Stimulated activated memory B cell treated with anti-CD40 and anti-IgM and Interleukin-4, amounts not matched to agents 10 μg/mL and 1 μg/mL and 100 μg/mL, for 72 hours (primary cell): ENCODE results near the gene PDCL2.
"Not testable (repeated sequence)": the region's sequence is repeated elsewhere in the genome, so short reads cannot be mapped to it uniquely, and the experiment has no call there.

Experiments
- ATAC-seq: fragments of 150-1000 bp; cut with Tn5 transposase; 2 replicates; pipeline ENCODE4 v1.10.0; 2021
- H3K27ac Mint-ChIP-seq: one replicate; pipeline ENCODE4 v1.8.0; 2022; ENCODE audit warnings: mild to moderate bottlenecking, mixed read lengths
- H3K27me3 Mint-ChIP-seq: one replicate; pipeline ENCODE4 v1.8.0; 2022; ENCODE audit warnings: mixed read lengths
- H3K36me3 Mint-ChIP-seq: one replicate; pipeline ENCODE4 v1.8.0; 2022; ENCODE audit warnings: mixed read lengths
- H3K4me1 Mint-ChIP-seq: one replicate; pipeline ENCODE4 v1.8.0; 2022; ENCODE audit warnings: mixed read lengths
- H3K4me3 Mint-ChIP-seq: one replicate; pipeline ENCODE4 v1.8.0; 2022; ENCODE audit warnings: mild to moderate bottlenecking, moderate library complexity, mixed read lengths
- H3K9me3 Mint-ChIP-seq: one replicate; pipeline ENCODE4 v1.8.0; 2022; ENCODE audit warnings: mixed read lengths

Gene PDCL2

DNA sequence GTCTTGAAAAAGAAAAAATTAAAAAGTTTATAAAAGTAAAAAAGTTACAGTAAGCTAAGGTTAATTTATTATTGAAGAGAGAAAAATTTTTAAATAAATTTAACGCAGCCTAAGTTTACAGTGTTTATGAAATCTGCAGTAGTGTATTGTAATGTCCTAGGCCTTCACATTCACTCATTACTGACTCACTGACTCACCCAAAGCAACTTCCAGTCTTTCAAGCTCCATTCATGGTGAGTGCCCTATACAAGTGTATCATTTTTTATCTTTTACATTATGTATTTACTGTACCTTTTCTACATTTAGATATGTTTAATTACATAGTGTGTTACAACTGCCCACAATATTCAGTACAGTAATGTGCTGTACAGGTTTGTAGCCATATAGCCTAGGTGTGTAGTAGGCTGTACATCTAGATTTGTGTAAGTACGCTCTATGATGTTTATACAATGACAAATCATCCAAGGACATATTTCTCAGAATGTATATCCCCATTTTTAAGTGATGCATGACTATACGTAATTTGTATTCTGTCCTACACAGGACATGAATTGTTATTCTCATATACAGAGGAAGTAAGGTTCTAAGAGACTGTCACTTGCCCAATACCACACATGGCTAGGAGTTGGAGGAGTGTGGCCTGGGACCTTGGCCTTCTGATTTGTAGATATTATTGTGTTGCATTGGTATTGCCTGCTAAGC lies 19.5 kb upstream of the PDCL2 start:
- Mint-ChIP-seq H3K4me3 (no peak overlapping the region), H3K27me3 (no peaks in the 10 kb centered on the region), H3K36me3 (no peaks in the 10 kb centered on the region), H3K9me3 (no peaks in the 10 kb centered on the region), H3K4me1 (no peaks in the 10 kb centered on the region), H3K27ac (no peak overlapping the region)
- ATAC-seq: no peak

DNA sequence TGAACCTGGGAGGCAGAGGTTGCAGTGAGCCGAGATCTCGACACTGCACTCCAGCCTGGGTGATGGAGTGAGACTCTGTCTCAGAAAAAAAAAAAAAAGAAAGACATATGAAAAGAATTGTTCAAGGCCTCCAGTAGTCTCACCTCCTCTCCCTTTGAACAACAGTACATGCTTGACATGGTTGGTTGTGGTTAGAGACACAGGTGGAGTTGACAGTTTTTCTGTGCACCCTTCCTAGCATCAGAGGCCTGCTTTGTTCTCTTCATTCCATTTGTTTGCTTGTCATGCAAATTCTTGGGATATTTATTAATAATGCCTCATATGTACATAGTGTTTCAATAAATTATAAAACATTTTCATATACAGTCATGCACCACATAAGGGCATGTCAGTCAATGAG lies 18.3 kb upstream of the PDCL2 start:
- H3K27ac Mint-ChIP-seq: no peak overlapping the region
- no peak for ATAC-seq
- H3K4me3 Mint-ChIP-seq: no peak overlapping the region
- peaks cover under 1% of the 10 kb centered on the region for H3K27me3 Mint-ChIP-seq
- no peaks in the 10 kb centered on the region for H3K36me3 Mint-ChIP-seq
- H3K4me1 Mint-ChIP-seq: no peaks in the 10 kb centered on the region
- no peaks in the 10 kb centered on the region for H3K9me3 Mint-ChIP-seq

DNA sequence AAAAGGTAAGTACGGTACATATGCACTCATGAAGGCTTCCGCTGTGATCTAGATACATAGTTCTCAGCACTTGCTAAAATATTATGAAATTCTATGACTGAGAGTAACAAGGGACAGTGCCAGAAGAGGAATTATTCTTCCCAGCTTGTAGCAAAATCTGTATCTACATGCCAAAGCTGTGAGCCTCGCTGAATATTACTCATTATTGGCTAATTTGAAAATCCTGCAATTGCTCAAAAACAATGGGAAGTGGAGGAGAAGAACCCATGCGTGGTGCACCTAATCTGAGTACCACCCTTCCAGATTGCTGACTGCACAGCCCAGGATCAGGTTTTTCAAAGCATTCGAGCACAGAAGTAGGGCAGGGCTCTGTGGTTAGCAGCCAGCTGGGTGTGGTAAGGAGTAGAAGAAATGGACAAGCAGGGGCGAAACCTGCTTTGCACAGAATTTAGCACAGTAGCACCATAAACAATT lies 17.4 kb upstream of the PDCL2 start:
- H3K36me3 Mint-ChIP-seq: no peaks in the 10 kb centered on the region
- no peak overlapping the region for H3K27ac Mint-ChIP-seq
- H3K4me1 Mint-ChIP-seq: no peaks in the 10 kb centered on the region
- H3K4me3 Mint-ChIP-seq: no peak overlapping the region
- H3K9me3 Mint-ChIP-seq: no peaks in the 10 kb centered on the region
- ATAC-seq: no peak
- H3K27me3 Mint-ChIP-seq: peaks cover 7% of the 10 kb centered on the region

DNA sequence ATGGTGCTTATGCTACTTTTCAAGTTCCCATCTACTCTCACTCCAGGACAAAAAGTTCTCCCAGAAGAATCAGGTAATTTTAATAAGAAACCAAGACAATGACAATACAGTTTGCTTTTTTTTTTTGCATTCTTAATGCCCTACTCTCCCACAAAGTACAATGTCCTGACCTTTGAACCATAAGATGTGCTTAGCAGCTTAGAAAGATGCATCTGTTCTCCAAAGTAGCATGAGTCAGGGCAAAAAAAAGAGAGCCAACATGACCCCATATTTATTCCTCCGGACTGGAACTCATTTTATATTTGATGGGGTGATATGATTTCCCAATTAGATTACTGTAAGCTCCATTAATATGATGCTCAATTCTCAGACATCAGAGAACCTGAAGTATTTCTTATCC lies 16.5 kb upstream of the PDCL2 start:
- H3K4me1 Mint-ChIP-seq: no peaks in the 10 kb centered on the region

DNA sequence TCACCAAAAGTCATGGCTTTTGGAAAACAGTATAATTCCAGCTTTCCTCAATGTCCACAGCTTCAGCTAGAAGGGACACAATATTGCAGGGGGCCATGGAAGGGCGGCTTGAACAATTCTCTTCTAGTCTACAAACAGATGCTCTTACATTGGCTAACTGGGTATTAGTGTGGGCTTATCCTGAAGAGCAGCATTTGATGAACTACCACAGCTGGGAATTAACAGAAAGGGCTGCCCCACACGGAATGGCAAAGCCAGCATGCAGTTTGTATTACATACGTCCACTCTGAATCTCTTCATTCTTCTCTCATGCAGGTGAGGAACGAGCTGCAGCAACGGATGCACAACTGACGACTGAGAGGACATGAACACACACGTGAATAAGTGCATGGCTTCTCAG lies 13.0 kb upstream of the PDCL2 start:
- no peak for ATAC-seq
- Mint-ChIP-seq H3K36me3 (no peaks in the 10 kb centered on the region), H3K9me3 (no peaks in the 10 kb centered on the region), H3K27ac (no peak overlapping the region), H3K27me3 (peaks cover 7% of the 10 kb centered on the region), H3K4me3 (no peak overlapping the region), H3K4me1 (no peaks in the 10 kb centered on the region)

More for the DNA sequence above, 16.5 kb upstream of the PDCL2 start:
- no peaks in the 10 kb centered on the region for H3K9me3 Mint-ChIP-seq
- H3K4me3 Mint-ChIP-seq: no peak overlapping the region
- no peak for ATAC-seq
- H3K27ac Mint-ChIP-seq: no peak overlapping the region
- H3K27me3 Mint-ChIP-seq: peaks cover 7% of the 10 kb centered on the region
- H3K36me3 Mint-ChIP-seq: no peaks in the 10 kb centered on the region

DNA sequence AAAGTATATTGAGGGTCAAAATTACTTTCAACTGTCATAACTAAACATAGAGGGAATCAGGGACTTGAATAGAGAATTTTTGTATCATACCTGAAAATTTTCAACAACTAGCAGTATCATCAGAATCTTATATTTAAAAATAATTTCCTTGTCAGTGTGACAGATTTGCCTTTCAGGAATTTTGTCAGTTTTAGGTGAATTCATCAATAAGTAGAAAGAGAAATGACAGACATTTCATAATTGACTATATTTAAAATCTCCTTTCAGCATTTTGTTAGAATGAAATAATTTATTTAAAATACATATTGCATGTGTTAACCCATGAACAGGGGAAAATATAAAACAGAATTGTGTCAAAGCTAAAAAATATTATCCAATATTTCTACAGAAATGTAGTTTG lies 8.6 kb upstream of the PDCL2 start:
- H3K36me3 Mint-ChIP-seq: peaks cover 6% of the 10 kb centered on the region
- no peak overlapping the region for H3K27ac Mint-ChIP-seq
- peaks cover 3% of the 10 kb centered on the region for H3K9me3 Mint-ChIP-seq
- no peak for ATAC-seq
- H3K4me3 Mint-ChIP-seq: no peak overlapping the region
- peaks cover 19% of the 10 kb centered on the region for H3K27me3 Mint-ChIP-seq
- no peaks in the 10 kb centered on the region for H3K4me1 Mint-ChIP-seq

DNA sequence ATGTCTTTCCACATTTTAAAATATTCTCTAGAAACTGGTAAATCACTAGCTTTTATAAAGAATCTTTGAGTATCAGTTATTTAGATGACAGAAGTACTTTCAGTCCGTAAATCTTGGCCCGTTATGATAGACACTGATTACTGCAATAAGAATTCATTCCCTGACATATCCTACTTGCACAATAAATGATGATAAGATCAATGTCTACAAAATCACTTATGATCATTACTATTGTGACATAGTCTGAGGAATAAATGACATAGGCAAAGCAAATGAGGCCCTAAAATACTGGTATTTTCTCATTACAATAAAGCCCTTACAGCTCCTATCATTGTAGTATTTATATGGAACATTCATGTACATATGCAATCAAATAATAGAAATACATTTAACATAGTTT lies 6.6 kb upstream of the PDCL2 start:
- H3K9me3 Mint-ChIP-seq: peaks cover 3% of the 10 kb centered on the region
- no peaks in the 10 kb centered on the region for H3K4me1 Mint-ChIP-seq
- no peak overlapping the region for H3K27ac Mint-ChIP-seq
- H3K4me3 Mint-ChIP-seq: no peak overlapping the region
- H3K36me3 Mint-ChIP-seq: peaks cover 6% of the 10 kb centered on the region
- H3K27me3 Mint-ChIP-seq: peaks cover 12% of the 10 kb centered on the region
- ATAC-seq: no peak

DNA sequence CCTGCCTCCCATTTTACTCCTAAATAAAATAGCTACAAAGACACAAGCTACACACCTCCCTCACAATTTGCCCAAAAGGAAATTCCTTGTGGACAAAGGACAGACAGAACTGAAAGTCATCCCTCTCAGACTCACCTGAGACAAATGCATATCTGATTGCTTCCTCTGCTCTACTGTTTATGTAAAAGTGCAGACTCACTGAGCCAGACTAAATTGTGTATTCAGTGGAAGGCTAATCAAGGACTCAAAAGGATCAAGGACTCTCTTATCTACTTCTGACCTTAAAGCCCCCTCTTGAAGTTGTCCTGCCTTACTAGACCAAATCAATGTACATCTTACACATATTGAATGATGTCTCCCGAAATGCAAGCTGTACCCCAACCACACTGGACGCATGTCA lies 3.9 kb downstream of the PDCL2 start:
- peaks cover 11% of the 10 kb centered on the region for H3K9me3 Mint-ChIP-seq
- H3K4me1 Mint-ChIP-seq: no peaks in the 10 kb centered on the region
- peaks cover 6% of the 10 kb centered on the region for H3K36me3 Mint-ChIP-seq
- ATAC-seq: no peak
- H3K4me3 Mint-ChIP-seq: no peak overlapping the region
- H3K27ac Mint-ChIP-seq: no peak overlapping the region
- H3K27me3 Mint-ChIP-seq: peaks cover 9% of the 10 kb centered on the region

DNA sequence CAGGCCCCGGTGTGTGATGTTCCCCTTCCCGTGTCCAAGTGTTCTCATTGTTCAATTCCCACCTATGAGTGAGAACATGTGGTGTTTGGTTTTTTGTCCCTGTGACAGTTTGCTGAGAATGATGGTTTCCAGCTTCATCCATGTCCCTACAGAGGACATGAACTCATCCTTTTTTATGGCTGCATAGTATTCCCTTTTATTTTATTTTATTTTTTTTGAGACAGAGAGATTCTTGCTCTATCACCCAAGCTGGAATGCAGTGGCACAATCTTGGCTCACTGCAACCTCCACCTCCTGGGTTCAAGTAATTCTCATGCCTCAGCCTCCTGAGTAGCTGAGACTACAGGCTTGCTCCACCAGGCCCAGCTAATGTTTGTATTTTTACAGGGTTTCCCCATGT lies 9.3 kb downstream of the PDCL2 start:
- ATAC-seq, H3K4me3 Mint-ChIP-seq, H3K36me3 Mint-ChIP-seq, H3K9me3 Mint-ChIP-seq, H3K4me1 Mint-ChIP-seq, H3K27ac Mint-ChIP-seq, H3K27me3 Mint-ChIP-seq: not testable (repeated sequence)

DNA sequence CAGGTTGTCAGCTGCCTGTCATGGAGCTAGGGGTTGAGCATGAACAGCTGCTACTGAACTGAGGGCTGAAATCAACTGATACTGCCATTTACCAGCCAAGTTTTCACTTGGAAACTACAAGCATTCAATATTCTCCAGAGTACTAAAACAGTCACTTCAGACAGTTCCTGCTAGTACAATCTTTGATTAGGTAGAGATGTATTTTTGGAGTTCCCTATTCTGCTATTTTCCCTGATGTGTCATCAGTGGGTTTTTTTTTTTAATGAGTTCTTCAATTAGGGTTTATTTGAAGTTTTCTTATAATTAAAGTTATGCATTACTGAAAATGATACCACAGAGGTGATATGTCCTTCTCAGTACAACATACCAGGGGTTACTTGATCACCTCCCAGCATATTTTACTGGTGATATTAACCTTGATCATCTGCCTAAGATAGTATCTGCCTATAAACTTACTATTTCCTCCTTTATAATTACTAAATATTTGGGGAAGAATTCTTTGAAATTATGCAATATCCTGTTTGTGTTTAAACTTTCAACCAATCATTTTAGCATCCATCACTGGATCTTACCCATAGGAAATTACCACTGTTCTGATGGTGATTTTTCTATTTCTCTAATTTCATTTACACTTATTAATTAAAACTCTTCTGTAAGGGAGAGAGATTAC lies 13.6 kb downstream of the PDCL2 start:
- Mint-ChIP-seq H3K4me1 (no peaks in the 10 kb centered on the region), H3K4me3 (no peak overlapping the region), H3K9me3 (peaks cover 17% of the 10 kb centered on the region), H3K27ac (no peak overlapping the region), H3K36me3 (peaks cover 8% of the 10 kb centered on the region), H3K27me3 (no peaks in the 10 kb centered on the region)
- ATAC-seq: no peak

DNA sequence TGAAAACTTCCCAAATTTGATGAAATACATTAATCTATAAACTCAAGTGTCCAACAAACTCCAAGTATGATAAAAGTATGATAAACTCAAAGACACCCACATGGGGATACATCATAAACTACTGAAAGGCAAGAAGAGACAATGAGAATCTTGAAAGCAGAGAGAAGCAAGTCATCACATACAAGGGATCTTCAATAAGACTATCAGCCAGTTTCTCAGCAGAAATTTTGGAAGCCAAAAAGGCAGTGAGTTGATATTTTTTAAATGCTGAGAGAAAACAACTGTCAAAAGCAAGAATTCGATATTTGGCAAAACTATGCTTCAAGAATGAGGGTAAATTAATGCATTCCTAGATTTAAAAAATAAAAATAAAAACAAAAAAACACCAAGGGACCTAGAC lies 16.5 kb downstream of the PDCL2 start:
- no peak overlapping the region for H3K4me3 Mint-ChIP-seq

DNA sequence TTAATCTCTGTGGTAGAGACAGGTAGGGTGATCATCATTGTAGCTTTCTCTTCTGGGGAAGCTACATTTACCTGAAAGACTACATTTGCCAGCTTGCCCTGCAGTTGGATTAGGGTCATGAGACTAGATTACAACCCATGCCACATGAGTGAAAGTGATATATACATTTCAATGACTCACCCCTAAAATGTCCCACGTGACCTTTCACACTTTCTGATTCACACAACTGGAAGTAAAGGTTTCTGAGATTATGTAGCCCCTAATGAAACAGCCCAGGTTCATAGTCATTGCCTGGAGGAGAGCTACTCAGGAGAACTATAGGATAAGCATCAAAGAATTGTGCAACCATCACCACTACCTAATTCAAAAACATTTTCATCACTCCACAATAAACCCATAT lies 17.8 kb downstream of the PDCL2 start:
- Mint-ChIP-seq H3K36me3 (peaks cover 8% of the 10 kb centered on the region), H3K27me3 (no peaks in the 10 kb centered on the region), H3K4me3 (no peak overlapping the region), H3K27ac (no peak overlapping the region), H3K9me3 (peaks cover 14% of the 10 kb centered on the region), H3K4me1 (no peaks in the 10 kb centered on the region)
- no peak for ATAC-seq

More for the DNA sequence above, 16.5 kb downstream of the PDCL2 start:
- Mint-ChIP-seq H3K36me3 (peaks cover 8% of the 10 kb centered on the region), H3K4me1 (no peaks in the 10 kb centered on the region), H3K27ac (no peak overlapping the region), H3K27me3 (no peaks in the 10 kb centered on the region), H3K9me3 (peaks cover 14% of the 10 kb centered on the region)
- no peak for ATAC-seq

DNA sequence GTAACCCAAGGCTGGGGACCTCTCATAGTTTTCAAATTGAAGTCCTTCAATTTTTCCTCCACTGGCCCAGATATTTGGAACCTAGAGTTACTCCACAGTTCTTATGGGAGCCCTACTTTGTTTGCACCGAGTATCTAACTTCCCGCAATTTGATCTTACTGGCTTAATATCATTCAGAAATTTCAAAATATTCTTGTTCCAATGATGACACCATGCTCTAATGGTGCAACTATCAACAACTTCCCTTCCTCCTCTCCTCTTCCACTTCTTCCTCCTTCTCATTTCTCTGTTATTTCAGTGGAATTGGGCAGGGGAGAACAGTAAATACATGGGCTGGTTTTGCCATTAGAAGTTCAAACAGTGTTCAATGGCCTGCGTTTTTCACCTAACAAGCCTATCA lies 20.2 kb downstream of the PDCL2 start:
- ATAC-seq: no peak
- Mint-ChIP-seq H3K27me3 (no peaks in the 10 kb centered on the region), H3K4me1 (no peaks in the 10 kb centered on the region), H3K4me3 (no peak overlapping the region), H3K36me3 (peaks cover 8% of the 10 kb centered on the region), H3K9me3 (peaks cover 10% of the 10 kb centered on the region), H3K27ac (no peak overlapping the region)

DNA sequence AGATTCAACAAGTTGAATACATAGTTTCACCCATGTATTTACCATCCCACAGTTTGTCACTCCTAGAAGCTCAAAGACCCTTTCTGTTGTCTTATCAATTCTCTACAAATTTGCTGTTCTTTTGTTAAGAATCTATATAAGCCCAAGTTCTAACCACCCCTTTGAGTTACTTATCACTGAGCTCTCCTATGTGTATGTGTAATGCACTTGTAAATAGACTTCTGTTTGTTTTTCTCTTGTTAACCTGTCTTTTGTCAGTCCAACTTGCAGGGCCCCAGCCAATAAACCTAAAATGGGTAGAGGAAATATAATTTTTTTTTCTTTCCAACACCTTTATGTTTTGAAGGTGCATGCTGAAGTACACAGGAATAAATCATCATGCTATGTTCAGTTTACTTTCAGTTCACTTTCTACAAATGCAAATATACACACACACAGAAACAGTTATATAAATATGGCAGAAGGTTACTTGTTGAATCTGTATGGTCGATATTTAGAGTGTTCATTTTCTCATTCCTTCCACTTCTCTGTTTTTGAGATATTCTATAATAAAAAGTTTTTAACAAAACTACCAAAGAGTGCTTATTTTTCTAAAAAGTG lies 23.0 kb downstream of the PDCL2 start:
- Mint-ChIP-seq H3K36me3 (no peaks in the 10 kb centered on the region), H3K27ac (no peak overlapping the region)

DNA sequence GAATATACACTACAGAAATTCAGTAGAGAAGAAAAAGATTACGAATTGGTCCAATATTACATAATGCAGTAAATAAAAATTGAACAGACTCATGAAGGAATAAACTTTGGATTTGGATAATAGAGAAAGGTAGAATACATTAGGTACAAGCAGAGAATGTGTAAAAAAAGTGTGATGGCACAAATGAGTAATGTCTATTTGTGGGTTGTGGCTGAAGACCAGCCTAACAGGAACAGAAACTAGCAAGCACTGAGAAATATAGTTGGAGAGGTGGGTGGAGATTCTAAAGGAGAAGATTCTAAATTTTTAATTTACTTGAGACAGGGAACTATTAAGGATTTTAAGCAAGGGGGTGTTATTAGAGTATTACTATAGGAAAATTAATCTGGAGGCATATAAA lies 30.2 kb downstream of the PDCL2 start:
- ATAC-seq: peak; percentile 89
- H3K4me3 Mint-ChIP-seq: peak overlapping the region; percentile 0
- H3K27me3 Mint-ChIP-seq: no peaks in the 10 kb centered on the region
- peaks cover 19% of the 10 kb centered on the region for H3K4me1 Mint-ChIP-seq
- no peaks in the 10 kb centered on the region for H3K36me3 Mint-ChIP-seq
- peaks cover 3% of the 10 kb centered on the region for H3K9me3 Mint-ChIP-seq
- peak overlapping the region; percentile 11 for H3K27ac Mint-ChIP-seq

More for the DNA sequence above, 23.0 kb downstream of the PDCL2 start:
- H3K27me3 Mint-ChIP-seq: no peaks in the 10 kb centered on the region
- no peaks in the 10 kb centered on the region for H3K9me3 Mint-ChIP-seq
- no peak for ATAC-seq
- no peaks in the 10 kb centered on the region for H3K4me1 Mint-ChIP-seq
- no peak overlapping the region for H3K4me3 Mint-ChIP-seq

DNA sequence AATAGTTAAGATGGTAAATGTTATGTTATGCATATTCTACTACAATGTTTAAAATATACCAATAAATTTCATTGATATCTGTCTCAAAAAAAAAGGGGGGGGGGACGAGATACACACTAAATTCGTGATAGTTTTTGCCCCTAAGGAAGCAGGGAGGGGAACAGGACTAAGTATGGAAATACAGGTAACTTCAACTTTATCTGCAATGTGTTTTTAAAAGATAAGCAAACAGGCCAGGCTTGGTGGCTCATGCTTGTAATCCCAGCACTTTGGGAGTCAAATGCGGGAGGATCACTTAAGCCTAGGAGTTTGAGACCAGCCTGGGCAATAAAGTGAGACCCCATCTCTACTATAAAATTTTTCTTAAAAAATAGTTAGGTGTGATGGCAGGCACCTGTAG lies 31.9 kb downstream of the PDCL2 start:
- Mint-ChIP-seq H3K27me3 (no peaks in the 10 kb centered on the region), H3K9me3 (peaks cover 3% of the 10 kb centered on the region), H3K4me1 (peaks cover 19% of the 10 kb centered on the region), H3K4me3 (no peak overlapping the region), H3K36me3 (no peaks in the 10 kb centered on the region), H3K27ac (no peak overlapping the region)
- ATAC-seq: no peak
